Measurements from ENCODE around the gene CP.

- no peak for TF ChIP-seq CTCF (IDR thresholded peaks at IDR 0.05)
- no peak for TF ChIP-seq POLR2AphosphoS5 (IDR thresholded peaks at IDR 0.05)
- TF ChIP-seq POLR2A (IDR thresholded peaks at IDR 0.05), result no peak
Measured at GRCh38 chr3:149131589-149131988, 90.0 kb downstream of the CP start.
